Endometrium (tissue), 2 donors: ENCODE measurements around the gene ADH1A.
"Not testable (repeated sequence)": the region's sequence is repeated elsewhere in the genome, so short reads cannot be mapped to it uniquely, and the experiment has no call there.

Experiments used
- FAIRE-seq: peaks from 2 replicates; lab custom pipeline; 2012; peaks lifted over from hg19 to GRCh38; lab: Jason Lieb, UNC
- donor health status: control.
- donor health status: control.

ADH1A gene

DNA sequence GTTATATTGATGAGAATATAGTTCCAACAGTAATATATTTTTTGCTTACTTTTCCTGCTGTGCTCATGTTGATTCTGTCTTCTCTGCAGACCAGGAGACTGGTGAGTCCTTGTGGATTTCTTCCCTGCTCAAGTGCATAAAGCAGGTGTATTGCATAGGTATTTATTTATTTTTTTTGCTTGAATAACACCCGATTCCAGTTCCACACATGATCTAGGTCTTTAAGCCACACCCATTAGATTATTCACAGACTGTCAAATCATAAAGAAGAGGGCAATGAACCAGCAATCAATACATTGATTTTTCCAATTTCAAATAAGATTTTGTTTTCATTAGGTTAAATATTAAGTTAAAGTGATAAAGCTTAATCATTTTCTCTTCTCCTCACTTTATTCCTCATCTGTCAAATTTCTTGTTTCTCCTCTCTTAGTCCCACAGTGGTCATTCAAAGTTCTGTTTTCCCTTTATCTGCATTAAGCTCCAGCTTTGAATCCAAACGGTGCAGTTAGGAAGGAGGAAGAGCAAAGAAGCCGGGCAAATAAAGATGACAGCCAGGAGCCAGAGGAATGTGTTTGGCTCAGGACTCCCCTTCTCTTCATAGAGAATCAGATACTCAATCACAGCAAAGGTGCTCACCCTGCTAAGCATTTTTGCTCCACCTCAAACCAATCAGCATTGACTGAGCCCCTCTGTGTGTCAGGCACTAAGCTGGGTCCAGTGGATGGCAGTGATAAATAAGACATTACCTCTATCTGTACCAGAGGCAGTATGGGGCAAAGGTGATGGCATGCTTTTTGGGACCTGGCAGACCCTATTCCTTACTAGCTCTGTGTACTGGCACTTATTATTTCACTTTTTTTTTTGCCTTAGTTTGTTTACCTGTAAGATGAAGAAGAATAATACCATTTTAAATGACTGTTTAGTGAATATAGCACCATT lies at the start of gene ADH1A:
Gene ADH1A (minus strand): TSS at position 138 of the 939 bp plus-strand sequence. CDS start 71 bp downstream, at position 67.
- no peak for FAIRE-seq

DNA sequence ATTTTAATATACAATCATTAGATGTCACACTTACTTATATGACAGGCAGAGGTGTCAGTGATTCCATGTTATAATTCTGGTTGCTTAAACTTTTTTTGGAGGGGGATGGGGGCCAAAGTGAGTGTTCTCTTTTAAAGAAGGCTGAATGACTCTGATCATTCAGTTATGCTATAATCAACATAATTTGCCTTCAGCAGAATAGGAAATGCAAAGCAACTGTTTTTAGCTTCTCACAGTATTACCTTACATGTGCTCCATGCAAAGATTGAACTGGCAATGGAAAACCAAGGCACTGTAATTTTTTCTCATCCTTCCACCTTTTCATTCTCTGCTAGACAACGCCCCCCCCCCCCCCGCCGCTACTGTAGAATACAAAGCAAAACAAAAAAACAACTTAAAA lies 48.4 kb upstream of the ADH1A start:
- no peak for FAIRE-seq

DNA sequence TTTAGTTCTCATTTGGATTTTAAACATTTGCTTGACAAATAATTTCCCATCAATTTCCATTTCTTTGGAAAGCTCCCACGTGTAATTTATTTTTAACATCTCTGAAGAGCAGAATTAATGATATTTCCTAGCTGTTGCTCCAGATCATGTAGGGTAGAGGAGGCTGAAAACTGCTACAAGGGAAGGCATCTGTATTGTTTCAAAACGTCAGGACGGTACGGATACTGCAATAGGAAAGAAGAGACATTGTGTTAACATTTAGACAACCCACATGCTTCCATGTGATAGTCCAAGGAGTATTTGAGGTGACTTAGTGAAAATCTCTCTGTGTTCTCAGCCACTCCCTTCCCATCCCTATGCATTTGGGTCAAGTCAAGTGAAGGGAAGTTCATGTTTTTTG lies 45.8 kb upstream of the ADH1A start:
- no peak for FAIRE-seq

DNA sequence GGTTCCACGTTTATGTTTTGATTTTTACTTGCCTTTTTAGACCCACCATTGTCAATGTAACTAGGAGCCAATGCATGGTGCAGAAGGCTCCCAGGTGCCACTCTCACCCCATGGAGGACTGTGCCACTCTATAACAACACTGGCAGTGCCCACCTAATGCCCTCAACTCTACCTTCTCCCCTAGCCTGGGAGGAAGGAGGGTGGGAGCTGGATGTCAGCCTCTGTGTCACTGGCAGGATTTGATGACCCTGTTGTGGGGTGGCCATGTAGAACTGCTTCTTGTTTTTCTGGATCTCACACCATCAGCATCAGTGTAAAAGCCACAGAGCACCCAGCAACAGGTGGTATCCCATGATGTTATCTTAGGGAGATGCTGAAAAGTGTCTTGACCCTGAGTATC lies 44.1 kb upstream of the ADH1A start:
- no peak for FAIRE-seq

DNA sequence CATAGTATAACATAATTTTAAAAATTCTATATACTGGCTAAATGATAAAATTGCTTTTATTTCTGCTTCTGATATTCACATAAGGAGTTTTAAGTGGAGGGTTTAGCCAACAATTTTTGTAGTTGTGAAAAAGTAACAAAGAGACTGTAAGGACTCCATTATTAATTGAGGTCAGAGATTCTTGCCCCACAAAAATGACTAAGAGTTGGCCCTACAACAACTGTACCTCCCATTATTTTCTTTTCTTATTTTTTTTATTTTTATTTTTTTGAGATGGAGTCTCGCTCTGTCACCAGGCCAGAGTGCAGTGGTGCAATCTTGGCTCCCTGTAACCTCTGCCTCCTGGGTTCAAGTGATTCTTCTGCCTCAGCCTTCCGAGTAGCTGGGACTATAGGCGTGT lies 39.9 kb upstream of the ADH1A start:
- no peak for FAIRE-seq

DNA sequence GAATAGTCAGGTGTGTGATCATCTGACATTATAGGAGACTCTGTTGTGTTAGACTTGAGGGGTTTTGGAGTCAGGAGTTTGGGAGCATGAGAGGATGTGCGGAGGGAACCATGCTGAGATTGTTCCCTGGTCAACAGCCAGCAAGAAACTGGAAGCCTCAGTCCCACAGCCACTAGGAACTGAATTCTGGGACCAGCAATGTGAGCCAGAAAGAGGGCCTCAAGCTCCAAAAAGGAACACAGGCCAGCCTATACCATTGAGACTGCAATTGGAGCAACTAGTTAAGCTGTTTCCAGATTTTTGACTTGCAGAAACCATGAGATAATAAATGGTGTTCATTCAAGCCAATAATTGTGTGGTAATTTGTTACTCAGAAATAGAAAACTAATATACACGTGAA lies 39.1 kb upstream of the ADH1A start:
- no peak for FAIRE-seq

DNA sequence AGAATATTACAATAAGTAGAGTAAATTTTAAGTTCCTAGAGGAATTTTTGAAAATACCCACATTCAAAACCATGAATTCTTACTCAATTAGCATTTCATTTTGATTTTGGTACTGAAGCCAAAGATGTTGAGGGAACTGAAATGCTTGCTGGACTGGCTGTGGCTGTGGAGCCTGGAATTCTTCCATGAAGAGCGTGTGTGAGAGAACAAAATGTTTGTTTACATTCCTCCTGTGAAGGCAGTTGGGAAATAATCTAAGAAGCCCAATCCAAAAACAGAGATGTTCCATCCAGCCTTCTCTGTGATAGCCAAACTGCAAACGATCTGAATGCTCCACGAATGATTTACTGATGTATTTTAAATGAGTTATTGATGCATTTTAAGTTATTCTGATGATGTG lies 34.2 kb upstream of the ADH1A start:
- FAIRE-seq, result peak; percentile 98

DNA sequence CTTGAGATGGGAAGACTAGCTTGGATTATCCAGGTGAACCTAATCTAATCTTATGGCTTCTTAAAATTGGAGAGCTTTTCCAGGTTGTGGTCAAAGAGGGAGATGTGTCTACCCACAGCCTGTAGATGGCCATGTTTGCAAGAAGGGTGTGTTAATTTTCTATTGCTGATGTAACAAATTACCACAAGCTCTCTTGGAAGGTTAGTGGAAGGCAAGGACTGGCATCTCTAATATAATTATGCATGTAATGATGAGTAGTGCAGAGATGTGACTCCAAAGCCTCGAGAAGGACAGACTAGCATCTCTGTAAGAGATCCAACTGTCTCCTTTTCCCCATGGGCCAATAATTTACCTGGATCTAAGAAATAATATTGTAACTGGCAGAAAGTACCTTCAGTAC lies 33.6 kb upstream of the ADH1A start:
- no peak for FAIRE-seq

DNA sequence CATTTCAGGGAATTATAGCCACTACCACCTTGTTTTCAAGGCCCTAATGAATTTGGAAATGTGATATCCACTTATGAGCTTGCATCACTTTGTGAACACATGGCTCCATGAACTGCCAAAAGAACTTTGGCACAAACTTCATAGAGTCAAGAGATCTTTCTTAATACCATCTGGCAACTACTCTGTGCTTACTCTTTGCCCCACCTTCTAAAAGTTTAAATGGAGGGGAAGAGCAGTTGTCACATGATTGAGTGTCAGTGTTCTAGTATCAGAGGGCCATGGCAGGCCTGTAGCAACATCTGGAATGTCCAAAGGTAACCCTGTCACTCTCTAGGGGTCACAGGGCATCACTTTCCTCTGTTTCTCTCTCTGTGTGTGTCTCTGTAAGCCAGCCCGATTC lies 33.0 kb upstream of the ADH1A start:
- FAIRE-seq, result no peak

DNA sequence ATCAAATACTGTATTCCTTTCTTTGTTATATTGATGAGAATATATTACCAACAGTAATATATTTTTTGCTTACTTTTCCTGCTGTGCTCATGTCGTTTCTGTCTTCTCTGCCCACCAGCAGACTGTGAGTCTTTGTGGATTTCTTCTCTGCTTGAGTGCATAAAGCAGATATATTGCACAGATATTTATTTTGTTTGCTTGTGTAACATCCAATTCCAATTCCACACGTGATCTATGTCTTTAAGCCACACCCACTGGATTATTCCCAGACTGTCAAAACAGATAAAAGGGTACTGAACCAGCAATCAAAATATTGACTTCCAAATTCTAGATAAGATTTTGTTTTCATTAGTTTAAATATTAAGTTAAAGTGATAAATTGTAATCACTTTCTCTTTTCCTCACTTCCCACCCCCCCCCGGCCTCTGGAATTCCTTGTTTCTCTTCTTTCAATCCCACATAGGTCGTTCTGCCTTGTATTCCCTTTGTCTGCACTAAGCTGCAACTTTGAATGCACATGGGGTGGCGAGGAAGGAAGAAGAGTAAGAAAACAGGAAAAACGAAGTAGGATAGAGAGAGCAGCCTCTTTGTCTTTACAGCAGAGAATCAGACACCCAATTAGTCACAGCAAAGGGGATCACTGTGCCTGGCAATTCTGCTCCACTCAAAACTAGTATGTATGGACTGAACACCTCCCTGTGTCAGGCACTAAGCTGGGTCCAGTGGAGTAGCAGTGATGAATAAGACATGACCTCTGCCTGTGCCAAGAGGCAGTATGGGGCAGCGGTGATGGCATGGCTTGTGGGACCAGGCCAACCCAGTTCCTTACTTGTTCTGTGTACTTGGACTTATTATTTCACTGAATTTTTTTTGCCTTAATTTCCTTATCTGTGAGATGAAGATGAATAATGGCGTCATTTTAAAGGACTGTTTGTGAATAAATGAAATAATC lies 30.7 kb upstream of the ADH1A start, which contains the start of gene ADH1B:
Gene ADH1B (minus strand): TSS at position 161 of the 951 bp plus-strand sequence. CDS start 70 bp downstream, at position 91.
- no peak for FAIRE-seq

DNA sequence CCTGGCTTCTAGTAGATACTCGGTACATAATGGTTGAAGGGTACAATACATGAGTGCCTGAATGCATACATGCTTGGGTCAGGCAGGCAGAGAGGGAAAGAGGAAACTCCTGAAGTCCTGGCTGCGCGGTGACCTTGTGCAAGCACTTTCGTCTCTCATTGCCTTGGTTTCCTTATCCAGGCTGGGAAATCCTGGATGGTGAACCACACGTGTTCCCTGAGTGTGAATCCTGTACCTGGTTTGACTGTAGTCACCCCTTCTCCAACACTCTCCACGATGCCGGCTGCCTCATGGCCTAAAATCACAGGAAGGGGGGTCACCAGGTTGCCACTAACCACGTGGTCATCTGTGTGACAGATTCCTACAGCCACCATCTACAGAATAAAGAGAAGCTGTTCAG lies 27.0 kb upstream of the ADH1A start:
- FAIRE-seq, result not testable (repeated sequence)

DNA sequence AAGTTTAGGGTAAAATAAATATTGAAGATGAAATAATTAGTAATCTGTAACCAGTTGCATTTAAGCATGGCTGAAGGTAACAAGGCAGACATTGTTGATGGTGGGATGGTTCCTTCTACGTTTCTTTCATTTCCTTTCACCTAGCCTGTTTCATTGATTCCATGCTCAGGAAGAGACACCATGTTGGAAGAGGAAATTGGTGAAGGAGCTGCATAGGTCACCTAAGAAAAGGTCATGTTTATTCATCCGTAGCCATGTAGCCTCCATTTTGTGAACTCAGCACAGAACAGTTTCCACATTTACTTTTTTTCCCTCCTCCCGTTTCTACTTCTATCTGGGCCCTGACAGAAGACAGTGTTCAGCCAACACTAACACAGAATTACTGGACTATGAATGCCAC lies 26.6 kb upstream of the ADH1A start:
- no peak for FAIRE-seq

DNA sequence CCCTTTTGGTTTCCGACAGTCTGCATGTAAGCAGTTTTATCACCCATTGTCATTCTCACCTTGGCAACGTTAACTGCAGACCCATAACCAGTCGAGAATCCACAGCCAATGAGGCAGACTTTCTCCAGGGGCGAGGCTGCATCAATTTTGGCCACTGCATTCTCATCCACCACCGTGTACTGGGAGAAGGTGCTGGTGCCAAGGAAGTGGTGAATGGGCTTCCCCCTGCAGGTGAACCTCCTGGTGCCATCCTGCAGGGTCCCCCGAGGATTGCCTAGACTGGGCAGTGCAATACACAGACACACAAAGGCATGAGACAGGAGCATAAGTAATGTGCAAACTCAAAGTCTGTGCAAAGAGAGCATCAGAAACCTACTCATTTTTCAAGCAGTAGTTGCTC lies 25.1 kb upstream of the ADH1A start:
- FAIRE-seq, result no peak

DNA sequence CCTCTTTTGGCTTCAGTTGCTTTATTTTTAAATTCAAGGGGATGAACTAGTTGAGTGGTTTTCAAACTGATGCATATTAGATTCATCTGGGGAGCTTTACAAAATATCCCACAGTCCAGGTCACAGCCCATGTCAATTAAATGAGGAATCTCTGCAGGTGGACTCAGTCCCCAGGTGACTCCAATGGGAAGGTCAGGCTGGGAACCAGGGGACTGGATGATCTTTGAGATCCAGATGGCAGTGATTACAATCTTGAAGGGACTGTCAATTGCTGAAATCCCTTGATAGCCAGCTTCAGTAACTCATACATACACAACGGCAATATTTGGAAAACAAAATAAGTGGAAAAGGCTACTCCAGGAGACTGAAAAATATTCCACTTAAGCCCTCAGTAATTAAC lies 23.4 kb upstream of the ADH1A start:
- FAIRE-seq, result no peak

DNA sequence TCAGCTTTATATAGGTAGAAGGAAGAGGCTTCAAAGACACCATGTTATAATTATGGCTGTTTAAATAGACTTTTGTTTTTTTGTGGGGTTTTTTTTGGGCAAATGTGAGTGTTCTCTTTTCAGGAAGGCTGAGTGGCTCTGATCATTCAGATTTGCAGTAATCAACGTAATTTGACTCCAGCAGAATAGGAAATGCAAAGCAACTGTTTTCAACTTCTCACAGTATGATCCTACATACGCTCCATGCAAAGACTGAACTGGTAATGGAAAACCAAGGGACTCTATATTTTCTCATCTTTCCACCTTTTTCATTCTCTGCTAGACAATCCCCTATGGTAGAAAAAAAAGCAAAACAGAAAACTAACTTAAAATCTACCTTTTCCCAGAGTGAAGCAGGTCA lies 19.6 kb upstream of the ADH1A start:
- FAIRE-seq, result no peak

DNA sequence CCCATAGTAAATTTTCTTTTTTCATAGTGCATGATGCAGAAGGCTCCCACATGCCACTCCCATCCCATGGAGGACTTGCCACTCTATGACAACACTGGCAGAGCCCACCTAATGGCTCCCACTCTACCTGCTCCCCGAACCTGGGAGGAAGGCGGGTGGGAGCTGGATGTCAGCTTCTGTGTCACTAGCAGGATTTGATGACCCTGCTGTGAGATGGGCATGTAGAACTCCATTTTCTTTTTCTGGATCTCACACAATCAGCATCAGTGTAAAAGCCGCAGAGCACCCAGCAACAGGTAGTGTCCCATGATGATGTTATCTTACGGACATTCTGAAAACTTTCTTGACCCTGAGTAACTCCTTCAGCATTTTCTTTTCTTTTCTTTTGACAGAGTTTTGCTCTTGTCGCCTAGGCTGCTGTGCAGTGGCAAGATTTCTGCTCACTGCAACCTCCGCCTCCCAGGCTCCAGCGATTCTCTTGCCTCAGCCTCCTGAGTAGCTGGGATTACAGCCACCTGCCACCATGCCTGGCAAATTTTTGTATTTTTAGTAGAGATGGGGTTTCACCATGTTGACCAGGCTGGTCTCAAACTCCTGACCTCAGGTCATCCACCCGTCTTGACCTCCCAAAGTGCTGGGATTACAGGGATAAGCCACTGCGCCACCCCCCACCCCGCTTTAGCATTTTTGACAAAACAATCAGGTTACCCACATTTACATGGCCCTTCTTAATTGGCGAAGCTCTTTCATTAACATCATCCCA lies 15.0 kb upstream of the ADH1A start:
- no peak for FAIRE-seq

DNA sequence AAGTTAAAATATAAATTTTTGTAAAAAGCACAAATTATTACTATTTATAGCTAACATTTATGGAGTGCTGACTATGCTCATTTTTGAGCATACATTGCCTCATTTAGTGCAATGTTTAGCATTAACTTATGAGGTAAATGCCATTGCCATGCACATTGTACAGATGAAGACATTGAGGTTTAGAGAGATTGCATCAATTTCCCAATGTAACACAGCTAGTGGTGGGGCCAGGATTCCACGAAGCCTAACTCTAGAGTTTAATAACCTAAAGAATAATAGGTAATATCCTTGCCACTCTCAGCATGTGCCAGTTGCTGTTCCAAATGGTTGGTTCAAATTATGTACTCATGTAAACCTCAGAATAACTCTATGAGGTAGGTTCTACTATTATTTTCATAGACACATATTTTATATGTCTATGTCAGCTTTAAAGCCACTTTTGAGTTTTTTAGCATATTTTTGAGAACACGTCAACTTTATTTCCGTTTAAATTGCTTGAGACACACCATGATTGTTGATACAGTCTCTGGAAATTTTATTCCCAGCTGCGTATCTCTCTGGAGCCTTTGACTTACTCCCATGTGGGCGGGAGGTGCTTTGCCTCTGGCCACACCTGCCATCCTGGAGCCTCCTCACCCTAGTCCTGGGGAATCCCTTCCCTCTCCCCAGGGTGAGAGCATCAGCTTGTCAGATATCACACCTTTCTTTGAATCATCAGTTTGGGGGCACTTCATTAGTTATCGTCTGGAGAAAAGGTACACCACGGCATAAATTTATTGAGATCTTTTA lies 10.8 kb upstream of the ADH1A start:
- FAIRE-seq, result no peak

DNA sequence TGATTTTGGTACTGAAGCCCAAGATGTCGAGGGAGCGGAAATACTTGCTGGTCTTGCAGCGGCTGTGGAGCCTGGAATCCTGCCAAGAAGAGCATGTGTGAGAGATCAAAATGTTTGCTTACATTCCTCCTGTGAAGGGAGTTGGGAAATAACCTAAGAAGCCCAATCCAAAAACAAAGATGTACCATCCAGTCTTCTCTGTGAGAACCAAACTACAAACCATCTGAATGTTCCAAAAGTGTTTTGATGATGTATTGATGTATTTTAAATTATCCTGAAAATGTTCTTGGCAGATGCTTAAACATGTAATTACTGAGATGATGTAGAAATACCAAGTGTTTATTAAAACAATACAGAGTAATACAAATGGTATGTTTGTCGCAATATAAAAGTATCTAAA lies 10.1 kb upstream of the ADH1A start:
- FAIRE-seq, result peak; percentile 100

DNA sequence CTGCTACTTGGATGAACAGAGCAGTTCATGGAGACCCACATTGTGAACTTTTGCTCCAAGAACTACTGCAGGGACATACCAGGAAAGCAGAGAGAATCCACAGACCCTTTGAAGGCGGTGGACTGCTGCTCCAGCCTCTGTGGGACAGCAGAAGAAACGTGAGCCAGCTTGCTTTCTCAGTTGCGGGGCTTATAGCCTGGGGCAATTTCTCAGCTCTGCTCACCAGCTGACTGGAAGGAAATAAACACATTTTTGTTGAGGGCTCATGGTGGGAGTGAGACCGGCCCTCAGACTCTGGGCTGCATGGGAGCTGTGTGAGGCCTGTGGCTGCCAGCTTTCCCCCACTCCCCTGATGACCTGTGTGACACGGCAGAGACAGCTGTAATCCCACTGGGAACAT lies 2.6 kb upstream of the ADH1A start:
- no peak for FAIRE-seq

DNA sequence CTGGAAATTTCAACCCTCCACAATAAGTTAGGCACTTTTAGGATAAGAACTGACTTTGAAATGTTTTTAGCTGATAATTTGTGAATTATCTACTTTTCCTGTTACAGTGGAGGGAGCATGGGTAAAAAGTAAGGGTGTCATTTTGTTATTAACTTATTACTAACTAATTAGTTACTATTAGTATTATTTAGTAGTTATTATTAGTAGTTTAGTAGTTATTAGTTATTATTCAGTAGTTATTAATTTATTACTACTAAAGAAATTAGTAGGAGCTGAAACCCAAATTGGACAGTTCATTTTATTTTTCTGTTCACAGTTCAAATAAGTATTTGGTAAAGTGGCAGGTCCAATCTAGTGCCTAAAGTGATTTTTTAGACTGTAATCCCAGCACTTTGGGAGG lies 5.4 kb downstream of the ADH1A start:
- FAIRE-seq, result peak; percentile 41

DNA sequence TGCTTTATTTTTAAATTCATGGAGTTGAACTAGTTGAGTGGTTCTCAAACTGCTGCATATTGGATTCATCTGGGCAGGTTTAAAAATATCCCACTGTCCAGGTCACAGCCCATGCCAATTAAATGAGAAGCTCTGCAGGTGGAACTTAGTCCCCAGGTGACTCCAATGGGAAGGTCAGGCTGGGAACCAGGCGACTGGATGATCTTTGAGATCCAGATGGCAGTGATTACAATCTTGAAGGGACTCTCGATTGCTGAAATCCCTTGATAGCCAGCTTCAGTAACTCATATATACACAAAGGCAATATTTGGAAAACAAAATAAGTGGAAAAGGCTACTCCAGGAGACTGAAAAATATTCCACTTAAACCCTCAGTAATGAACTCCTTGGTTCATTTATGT lies 8.1 kb downstream of the ADH1A start:
- no peak for FAIRE-seq
